Measurements from ENCODE around the gene CCNF.
A peak's percentile ranks its signal among the peaks of the same experiment; 100 is the strongest.
"Not testable (repeated sequence)": the region's sequence is repeated elsewhere in the genome, so short reads cannot be mapped to it uniquely, and the experiment has no call there.

CCNF gene

DNA sequence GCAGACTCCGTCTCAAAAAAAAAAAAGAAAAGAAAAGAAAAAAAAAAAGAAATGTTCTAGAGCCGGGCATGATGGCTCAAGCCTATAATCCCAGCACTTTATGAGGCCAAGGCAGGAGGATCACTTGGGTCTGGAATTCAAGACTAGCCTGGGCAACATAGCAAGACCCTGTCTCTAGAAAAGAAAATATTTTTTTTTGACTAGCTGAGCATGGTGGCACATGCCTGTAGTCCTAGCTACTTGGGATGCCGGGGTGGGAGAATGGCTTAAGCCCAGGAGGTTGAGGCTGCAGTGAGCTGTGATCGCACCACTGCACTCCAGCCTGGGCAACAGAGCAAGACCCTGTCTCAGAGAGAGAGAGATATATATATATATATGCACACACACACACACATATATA lies 6.0 kb downstream of the CCNF start:
- not testable (repeated sequence) for H2AK5ac ChIP-seq (ENCODE audit: low read depth, low read length); H4K91ac ChIP-seq (ENCODE audit: low read depth, low read length, poor library complexity); H3K4me3 ChIP-seq (ENCODE audit: low read length in 2 of 2); H3K27ac ChIP-seq (replicated peaks; ENCODE audit: low read length); H3K4me2 ChIP-seq (ENCODE audit: insufficient read depth, low read length, poor library complexity, severe bottlenecking); H3K79me1 ChIP-seq (ENCODE audit: low read depth, low read length); H4K8ac ChIP-seq (ENCODE audit: low read depth, low read length); H3K4ac ChIP-seq (ENCODE audit: low read length); H2BK15ac ChIP-seq (ENCODE audit: low read length); DNase-seq (ENCODE audit: low spot score); H2BK120ac ChIP-seq (ENCODE audit: low read depth, low read length); H3K23ac ChIP-seq (ENCODE audit: low read depth, low read length, poor library complexity); H2BK5ac ChIP-seq (ENCODE audit: low read length); H3K14ac ChIP-seq (ENCODE audit: low read length); H3K18ac ChIP-seq (ENCODE audit: low read length); H3K27me3 ChIP-seq (ENCODE audit: control insufficient read depth in 3 of 3, insufficient read depth in 3 of 3, low read depth in 1 of 3, low read length in 3 of 3); H2AFZ ChIP-seq (ENCODE audit: low read length); H3K9ac ChIP-seq (ENCODE audit: low read depth, low read length, poor library complexity); H3K9me3 ChIP-seq (replicated peaks in 1 of 2; ENCODE audit: control insufficient read depth in 2 of 2, insufficient read depth in 1 of 2, low read depth in 1 of 2, low read length in 2 of 2); H2BK12ac ChIP-seq (ENCODE audit: low read length); H3K4me1 ChIP-seq (ENCODE audit: control insufficient read depth in 2 of 2, insufficient read depth in 1 of 2, low read depth in 1 of 2, low read length in 2 of 2)
- peaks cover 58 to 92% of the 10 kb centered on the region in 2 donors for H3K36me3 ChIP-seq (replicated peaks in 1 of 2; ENCODE audit: control insufficient read depth in 2 of 2, insufficient read depth in 2 of 2, low read length in 2 of 2)
- no CpG with 5 or more reads among the region's 4 CpGs for WGBS, 2 donors (ENCODE audit: extremely low coverage in 2 of 2, insufficient read length in 2 of 2, insufficient replicate concordance in 1 of 2)

GRCh38 chr16:2436110-2436509 lies 6.9 kb downstream of the CCNF start:
- H3K36me3 ChIP-seq (replicated peaks in 1 of 2; ENCODE audit: control insufficient read depth in 2 of 2, insufficient read depth in 2 of 2, low read length in 2 of 2), result peaks cover 58 to 93% of the 10 kb centered on the region in 2 donors

DNA sequence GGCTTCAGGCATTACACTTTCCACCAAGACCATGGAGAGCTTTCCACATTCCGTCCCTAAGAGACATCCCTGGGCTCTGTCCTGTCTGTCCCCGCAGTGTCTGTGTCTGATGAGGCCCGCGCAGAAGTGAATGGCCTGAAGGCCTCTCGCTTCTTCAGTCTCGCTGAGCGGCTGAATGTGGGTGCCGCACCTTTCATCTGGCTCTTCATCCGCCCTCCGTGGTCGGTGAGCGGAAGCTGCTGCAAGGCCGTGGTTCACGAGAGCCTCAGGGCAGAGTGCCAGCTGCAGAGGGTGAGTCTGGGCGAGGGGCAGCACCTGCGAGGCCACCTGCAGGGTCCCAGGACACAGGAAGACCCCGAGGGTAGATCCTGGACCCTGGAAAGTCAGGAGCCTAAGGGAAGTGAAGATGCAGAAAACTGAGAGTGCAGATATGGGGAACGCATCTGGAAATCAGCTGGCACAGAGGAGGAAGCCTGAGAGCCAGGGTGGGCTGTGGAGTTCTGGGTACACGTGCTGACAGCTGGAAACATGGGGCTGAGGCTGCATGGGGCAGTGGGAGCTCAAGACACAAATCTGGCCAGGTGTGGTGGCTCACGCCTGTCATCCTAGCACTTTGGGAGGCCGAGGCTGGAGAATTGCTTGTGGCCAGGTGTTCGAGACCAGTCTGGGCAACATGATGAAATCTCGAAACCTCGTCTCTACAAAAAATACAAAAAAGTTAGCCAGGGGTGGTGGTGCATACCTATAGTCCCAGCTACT lies 8.0 kb downstream of the CCNF start:
- Histone ChIP-seq H2AFZ (ENCODE audit: low read length) (no peak overlapping the region), H2AK5ac (ENCODE audit: low read depth, low read length) (no peak overlapping the region), H2BK12ac (ENCODE audit: low read length) (no peak overlapping the region), H3K4ac (ENCODE audit: low read length) (no peak overlapping the region), H3K9ac (ENCODE audit: low read depth, low read length, poor library complexity) (no peak overlapping the region), H4K8ac (ENCODE audit: low read depth, low read length) (no peak overlapping the region), H3K36me3 (replicated peaks in 1 of 2; ENCODE audit: control insufficient read depth in 2 of 2, insufficient read depth in 2 of 2, low read length in 2 of 2) (peaks cover 59 to 89% of the 10 kb centered on the region in 2 donors), H3K27ac (replicated peaks; ENCODE audit: low read length) (no peak overlapping the region), H3K4me2 (ENCODE audit: insufficient read depth, low read length, poor library complexity, severe bottlenecking) (no peak overlapping the region), H4K91ac (ENCODE audit: low read depth, low read length, poor library complexity) (no peak overlapping the region), H3K18ac (ENCODE audit: low read length) (no peak overlapping the region), H3K4me3 (ENCODE audit: low read length in 2 of 2) (no peak overlapping the region), H2BK5ac (ENCODE audit: low read length) (no peak overlapping the region), H2BK15ac (ENCODE audit: low read length) (no peak overlapping the region), H3K27me3 (ENCODE audit: control insufficient read depth in 3 of 3, insufficient read depth in 3 of 3, low read depth in 1 of 3, low read length in 3 of 3) (no peaks in the 10 kb centered on the region), H3K4me1 (ENCODE audit: control insufficient read depth in 2 of 2, insufficient read depth in 1 of 2, low read depth in 1 of 2, low read length in 2 of 2) (no peaks in the 10 kb centered on the region), H2BK120ac (ENCODE audit: low read depth, low read length) (no peak overlapping the region), H3K79me1 (ENCODE audit: low read depth, low read length) (peaks cover 5% of the 10 kb centered on the region), H3K14ac (ENCODE audit: low read length) (no peak overlapping the region), H3K23ac (ENCODE audit: low read depth, low read length, poor library complexity) (no peak overlapping the region), H3K9me3 (replicated peaks in 1 of 2; ENCODE audit: control insufficient read depth in 2 of 2, insufficient read depth in 1 of 2, low read depth in 1 of 2, low read length in 2 of 2) (no peaks in the 10 kb centered on the region)
- WGBS, 2 donors (ENCODE audit: extremely low coverage in 2 of 2, insufficient read length in 2 of 2, insufficient replicate concordance in 1 of 2), result no CpG with 5 or more reads among the region's 24 CpGs
- DNase-seq (ENCODE audit: low spot score), result no peak

More at GRCh38 chr16:2436110-2436509, 6.9 kb downstream of the CCNF start:
- no peak overlapping the region for H3K4me2 ChIP-seq (ENCODE audit: insufficient read depth, low read length, poor library complexity, severe bottlenecking)
- H3K14ac ChIP-seq (ENCODE audit: low read length), result no peak overlapping the region
- no CpG with 5 or more reads among the region's 9 CpGs for WGBS, 2 donors (ENCODE audit: extremely low coverage in 2 of 2, insufficient read length in 2 of 2, insufficient replicate concordance in 1 of 2)
- H2BK5ac ChIP-seq (ENCODE audit: low read length), result no peak overlapping the region
- no peak overlapping the region for H3K23ac ChIP-seq (ENCODE audit: low read depth, low read length, poor library complexity)
- H2BK15ac ChIP-seq (ENCODE audit: low read length), result no peak overlapping the region
- no peaks in the 10 kb centered on the region for H3K4me1 ChIP-seq (ENCODE audit: control insufficient read depth in 2 of 2, insufficient read depth in 1 of 2, low read depth in 1 of 2, low read length in 2 of 2)
- peaks cover 8% of the 10 kb centered on the region for H3K79me1 ChIP-seq (ENCODE audit: low read depth, low read length)
- no peak overlapping the region for H4K91ac ChIP-seq (ENCODE audit: low read depth, low read length, poor library complexity)
- no peak for DNase-seq (ENCODE audit: low spot score)
- H3K27me3 ChIP-seq (ENCODE audit: control insufficient read depth in 3 of 3, insufficient read depth in 3 of 3, low read depth in 1 of 3, low read length in 3 of 3), result no peaks in the 10 kb centered on the region
- no peak overlapping the region for H3K4ac ChIP-seq (ENCODE audit: low read length)
- H4K8ac ChIP-seq (ENCODE audit: low read depth, low read length), result no peak overlapping the region
- H2BK12ac ChIP-seq (ENCODE audit: low read length), result no peak overlapping the region
- no peak overlapping the region for H3K4me3 ChIP-seq (ENCODE audit: low read length in 2 of 2)
- H2BK120ac ChIP-seq (ENCODE audit: low read depth, low read length), result no peak overlapping the region
- H2AFZ ChIP-seq (ENCODE audit: low read length), result no peak overlapping the region
- H2AK5ac ChIP-seq (ENCODE audit: low read depth, low read length), result no peak overlapping the region
- no peaks in the 10 kb centered on the region for H3K9me3 ChIP-seq (replicated peaks in 1 of 2; ENCODE audit: control insufficient read depth in 2 of 2, insufficient read depth in 1 of 2, low read depth in 1 of 2, low read length in 2 of 2)
- H3K9ac ChIP-seq (ENCODE audit: low read depth, low read length, poor library complexity), result no peak overlapping the region
- no peak overlapping the region for H3K27ac ChIP-seq (replicated peaks; ENCODE audit: low read length)
- H3K18ac ChIP-seq (ENCODE audit: low read length), result no peak overlapping the region

GRCh38 chr16:2438121-2438520 lies 8.9 kb downstream of the CCNF start:
- Histone ChIP-seq H2AFZ (ENCODE audit: low read length) (no peak overlapping the region), H2BK5ac (ENCODE audit: low read length) (no peak overlapping the region), H3K23ac (ENCODE audit: low read depth, low read length, poor library complexity) (no peak overlapping the region), H3K14ac (ENCODE audit: low read length) (no peak overlapping the region), H2BK120ac (ENCODE audit: low read depth, low read length) (no peak overlapping the region), H2BK15ac (ENCODE audit: low read length) (no peak overlapping the region), H3K79me1 (ENCODE audit: low read depth, low read length) (peaks cover 2% of the 10 kb centered on the region), H3K4ac (ENCODE audit: low read length) (no peak overlapping the region), H3K36me3 (replicated peaks in 1 of 2; ENCODE audit: control insufficient read depth in 2 of 2, insufficient read depth in 2 of 2, low read length in 2 of 2) (peaks cover 50 to 81% of the 10 kb centered on the region in 2 donors), H3K4me2 (ENCODE audit: insufficient read depth, low read length, poor library complexity, severe bottlenecking) (no peak overlapping the region), H4K91ac (ENCODE audit: low read depth, low read length, poor library complexity) (no peak overlapping the region), H2AK5ac (ENCODE audit: low read depth, low read length) (no peak overlapping the region), H4K8ac (ENCODE audit: low read depth, low read length) (peak overlapping the region; percentile 65), H3K9me3 (replicated peaks in 1 of 2; ENCODE audit: control insufficient read depth in 2 of 2, insufficient read depth in 1 of 2, low read depth in 1 of 2, low read length in 2 of 2) (no peaks in the 10 kb centered on the region), H3K4me1 (ENCODE audit: control insufficient read depth in 2 of 2, insufficient read depth in 1 of 2, low read depth in 1 of 2, low read length in 2 of 2) (no peaks in the 10 kb centered on the region), H3K4me3 (ENCODE audit: low read length in 2 of 2) (peak overlapping the region in 1 of 2 donors; percentile 30), H2BK12ac (ENCODE audit: low read length) (no peak overlapping the region), H3K27me3 (ENCODE audit: control insufficient read depth in 3 of 3, insufficient read depth in 3 of 3, low read depth in 1 of 3, low read length in 3 of 3) (no peaks in the 10 kb centered on the region), H3K27ac (replicated peaks; ENCODE audit: low read length) (no peak overlapping the region), H3K18ac (ENCODE audit: low read length) (no peak overlapping the region), H3K9ac (ENCODE audit: low read depth, low read length, poor library complexity) (no peak overlapping the region)
- WGBS, 2 donors (ENCODE audit: extremely low coverage in 2 of 2, insufficient read length in 2 of 2, insufficient replicate concordance in 1 of 2), result no CpG with 5 or more reads among the region's 14 CpGs
- DNase-seq (ENCODE audit: low spot score), result no peak

Data from neuronal stem cell (in vitro differentiated cells).